GM12873 (cell line): ENCODE measurements around the gene AKAP4.

ENCODE experiments used
- CTCF ChIP-seq: IDR thresholded peaks from 2 replicates; pipeline ENCODE4 v1.5.1; 2012; ENCODE audit warnings: low read depth, mild to moderate bottlenecking, moderate library complexity, low read length, control low read depth; ENCODE audit not compliant: insufficient read depth; ENCODE audit errors: missing control alignments

The AKAP4 gene

GRCh38 chrX:50200907-50201306 is at the start of gene AKAP4:
AKAP4 (minus strand) TSS chrX:50201007; CDS start chrX:50200889, 118 bp downstream.
- TF ChIP-seq CTCF, result no peak

- peak; percentile 55 for TF ChIP-seq CTCF
Measured at GRCh38 chrX:50211510-50211909, 10.7 kb upstream of the AKAP4 start.

GRCh38 chrX:50206753-50207152 is 5.9 kb upstream of the AKAP4 start:
- TF ChIP-seq CTCF, result no peak

- peak; percentile 65 for TF ChIP-seq CTCF
Measured at GRCh38 chrX:50204364-50204899, 3.6 kb upstream of the AKAP4 start, which contains the start of gene CCNB3. CCNB3 (plus strand) TSS chrX:50204765; CDS start chrX:50285164, 80,399 bp downstream.

GRCh38 chrX:50202539-50202938 is 1.7 kb upstream of the AKAP4 start:
- TF ChIP-seq CTCF, result no peak

GRCh38 chrX:50198348-50198747 is 2.5 kb downstream of the AKAP4 start:
- TF ChIP-seq CTCF, result no peak

GRCh38 chrX:50188859-50189600 is 11.8 kb downstream of the AKAP4 start:
- no peak for TF ChIP-seq CTCF
